Stimulated activated CD4-positive, alpha-beta T cell treated with anti-CD3 and anti-CD28 coated beads, Interleukin-4, amount 100 ng/mL, for 1 hour (primary cell): ENCODE results near the gene PEAK1.
"Not testable (repeated sequence)": the region's sequence is repeated elsewhere in the genome, so short reads cannot be mapped to it uniquely, and the experiment has no call there.

Experiments
- DNase-seq: peaks from one replicate; pipeline ENCODE4 v3.0.0-alpha.2; 2020

Gene PEAK1

GRCh38 chr15:77209221-77209620, 210.7 kb downstream of the PEAK1 start:
- no peak for DNase-seq

DNA sequence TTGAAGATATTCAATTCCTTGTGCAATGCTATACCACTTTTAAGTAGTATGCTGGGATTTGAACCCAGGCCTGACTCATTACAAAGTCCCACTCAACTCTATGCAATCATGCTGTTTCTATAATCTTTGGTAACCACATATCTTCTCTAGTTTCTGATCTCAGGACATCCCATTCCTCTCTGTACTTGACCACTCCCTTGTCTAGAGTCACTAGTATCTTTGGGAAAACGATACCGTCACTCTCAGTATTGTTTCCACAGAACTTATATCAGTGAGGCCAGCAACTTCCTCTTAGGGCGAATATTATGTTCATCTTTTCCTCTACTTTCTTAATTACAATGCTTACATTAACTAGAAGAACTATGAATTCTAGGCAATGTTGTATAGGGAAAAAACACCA, 211.7 kb downstream of the PEAK1 start:
- no peak for DNase-seq

GRCh38 chr15:77201665-77202064, 218.2 kb downstream of the PEAK1 start:
- no peak for DNase-seq

- no peak for DNase-seq
Observed at GRCh38 chr15:77196381-77196780, 223.5 kb downstream of the PEAK1 start.

DNA sequence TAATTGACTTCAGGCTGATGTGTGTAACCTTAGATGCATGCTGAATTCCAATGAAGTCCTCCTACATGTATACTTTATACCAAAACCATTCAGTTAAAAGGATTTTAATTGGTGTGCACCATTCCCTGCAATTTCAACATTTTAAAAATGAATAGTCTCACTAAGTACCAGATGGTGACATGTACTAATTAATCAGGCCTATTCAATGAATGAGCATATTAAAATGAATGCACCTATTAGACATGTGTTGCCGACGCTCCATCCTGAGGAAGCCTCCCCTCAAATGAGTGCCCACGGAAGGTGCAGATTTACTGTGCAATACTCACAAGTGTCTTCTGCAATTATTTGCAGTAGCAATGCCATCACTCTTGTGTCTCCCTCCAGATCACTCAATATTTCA, 224.3 kb downstream of the PEAK1 start:
- no peak for DNase-seq

- DNase-seq: no peak
Observed at GRCh38 chr15:77192451-77192850, 227.5 kb downstream of the PEAK1 start.

DNA sequence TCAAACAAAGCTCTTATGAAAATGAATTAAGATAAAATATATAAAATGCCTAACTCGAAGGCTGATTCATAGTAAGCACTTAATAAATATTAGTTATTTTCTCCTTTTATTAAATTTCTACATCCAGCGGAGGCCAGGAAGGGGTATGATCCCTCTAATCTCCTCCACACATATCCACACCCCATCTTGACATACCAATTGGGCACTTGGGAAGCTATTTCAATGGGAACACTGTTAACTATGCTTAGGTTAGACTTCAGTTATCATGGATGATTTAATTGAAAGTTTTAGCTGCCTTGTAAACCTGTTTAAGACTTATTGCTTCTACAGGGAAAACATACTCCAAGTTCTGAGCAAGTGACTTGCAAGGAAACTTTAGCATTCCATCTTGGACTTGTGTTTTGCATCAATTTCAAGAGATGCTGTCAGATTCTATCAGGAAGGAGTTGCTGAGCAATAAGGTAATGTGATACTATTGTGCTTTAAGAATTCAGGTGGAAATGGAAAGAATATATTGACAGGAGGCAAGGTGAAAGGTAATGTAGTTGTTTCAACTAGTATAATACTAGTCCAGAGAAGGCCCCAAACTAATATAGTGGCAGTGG, 228.6 kb downstream of the PEAK1 start:
- DNase-seq: no peak

GRCh38 chr15:77187751-77188464, 232.0 kb downstream of the PEAK1 start:
- no peak for DNase-seq

DNA sequence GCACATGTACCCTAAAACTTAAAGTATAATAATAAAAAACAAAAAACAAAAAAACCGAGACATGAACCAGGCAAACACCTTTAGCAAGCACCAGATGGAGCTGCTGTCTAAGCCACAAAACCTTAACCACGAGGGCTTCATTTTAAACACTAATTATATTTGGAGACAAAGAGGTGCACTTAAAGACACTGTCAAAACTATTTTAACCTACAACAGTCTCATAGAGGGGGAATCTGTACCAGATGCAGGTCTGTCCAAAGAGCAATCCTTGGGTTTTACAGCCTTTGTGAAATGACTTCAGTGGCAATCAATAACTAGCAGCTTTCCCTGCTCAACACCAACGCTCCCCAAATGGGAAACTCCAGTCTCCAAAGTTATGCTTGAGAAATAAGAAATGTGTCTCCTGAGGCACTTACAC, 233.3 kb downstream of the PEAK1 start:
- no peak for DNase-seq

DNA sequence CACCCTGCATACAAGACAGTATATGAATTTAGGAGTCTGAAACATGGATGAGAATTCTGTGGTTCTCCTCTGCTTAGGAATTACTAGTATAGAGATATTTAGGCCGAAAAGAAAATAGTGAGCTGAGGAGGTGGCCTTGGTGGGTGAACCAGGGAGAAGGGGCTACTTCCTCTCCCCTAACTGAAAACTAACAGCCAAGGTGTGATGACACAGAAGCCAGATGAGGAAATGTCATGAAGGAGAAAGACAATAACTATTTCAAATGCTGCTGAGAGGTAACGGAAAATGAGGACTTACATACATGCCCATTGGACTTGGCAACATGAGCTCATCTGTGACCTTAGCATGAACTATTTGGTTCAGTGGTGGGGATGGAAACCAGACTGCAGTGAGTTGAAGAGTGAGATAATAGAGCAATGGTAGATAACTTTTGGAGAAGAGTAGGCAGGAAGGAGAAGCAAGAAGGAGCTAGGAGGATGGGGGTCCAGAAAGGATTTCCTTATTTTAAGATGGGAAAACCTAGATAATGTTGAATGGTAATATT, 234.6 kb downstream of the PEAK1 start:
- no peak for DNase-seq

- DNase-seq: not testable (repeated sequence)
Observed at GRCh38 chr15:77184352-77184751, 235.6 kb downstream of the PEAK1 start.

GRCh38 chr15:77183066-77183465, 236.8 kb downstream of the PEAK1 start:
- DNase-seq: no peak

GRCh38 chr15:77181305-77182074, 238.4 kb downstream of the PEAK1 start:
- DNase-seq: no peak

GRCh38 chr15:77180757-77181156, 239.1 kb downstream of the PEAK1 start:
- no peak for DNase-seq

DNA sequence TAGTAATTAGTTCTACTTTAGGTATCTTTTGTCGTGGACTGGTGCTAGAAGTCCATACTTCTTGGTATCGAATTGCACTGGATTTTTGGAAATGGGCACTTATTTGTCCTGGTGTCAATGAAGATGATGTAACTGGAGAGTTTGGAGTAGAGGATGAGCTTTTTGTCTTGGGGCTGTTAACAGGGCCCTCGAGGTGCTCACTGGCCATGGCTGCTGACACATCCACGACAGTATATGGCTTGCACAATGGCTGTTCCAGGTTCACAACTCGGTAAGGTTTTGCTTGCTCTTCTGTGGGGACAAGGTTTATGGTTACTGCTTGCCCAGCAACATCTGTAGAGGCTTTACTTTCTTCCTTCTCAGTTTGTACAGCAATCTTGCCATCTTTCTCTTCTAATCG, 239.6 kb downstream of the PEAK1 start:
- no peak for DNase-seq

DNA sequence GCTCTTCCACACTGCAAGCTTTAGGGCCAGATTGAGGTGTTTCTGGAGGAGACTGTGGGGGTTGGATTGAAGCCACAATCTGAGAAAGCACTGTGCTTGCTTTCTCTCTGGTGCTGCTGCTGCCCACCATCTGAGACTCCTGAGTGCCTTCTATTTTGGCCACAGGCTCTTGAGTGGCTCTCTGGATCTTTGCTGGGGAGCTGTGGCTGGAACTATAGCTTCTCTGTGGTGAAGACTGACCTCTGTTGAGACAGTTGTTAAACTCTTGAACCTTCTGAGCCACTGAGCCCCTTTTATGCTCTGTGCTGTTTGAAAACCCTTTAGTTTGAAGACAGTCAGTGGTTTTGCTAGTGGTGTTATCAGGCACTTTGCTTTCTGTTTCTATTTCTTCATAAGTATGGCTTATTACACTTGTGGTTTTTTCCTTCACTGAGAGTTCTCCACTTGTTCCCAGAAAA, 240.3 kb downstream of the PEAK1 start:
- no peak for DNase-seq

- DNase-seq: no peak
Observed at GRCh38 chr15:77178411-77178810, 241.5 kb downstream of the PEAK1 start.

DNA sequence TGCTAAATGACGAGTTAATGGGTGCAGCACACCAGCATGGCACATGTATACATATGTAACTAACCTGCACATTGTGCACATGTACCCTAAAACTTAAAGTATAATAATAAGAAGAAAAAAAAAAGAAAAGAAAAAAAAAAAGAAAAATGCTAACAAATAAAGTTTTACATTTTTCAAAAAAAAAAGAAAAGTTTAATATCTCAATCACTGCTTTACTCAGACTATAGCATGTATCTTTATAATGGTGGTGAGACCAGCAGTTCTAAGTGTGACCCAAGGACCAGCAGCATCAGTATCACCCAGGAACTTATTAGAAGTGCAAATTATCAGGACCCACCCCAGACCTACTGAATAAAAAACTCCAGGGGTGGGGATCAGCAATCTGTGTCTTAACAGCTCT, 243.8 kb downstream of the PEAK1 start:
- DNase-seq: not testable (repeated sequence)

- no peak for DNase-seq
Observed at GRCh38 chr15:77173487-77173886, 246.4 kb downstream of the PEAK1 start.

DNA sequence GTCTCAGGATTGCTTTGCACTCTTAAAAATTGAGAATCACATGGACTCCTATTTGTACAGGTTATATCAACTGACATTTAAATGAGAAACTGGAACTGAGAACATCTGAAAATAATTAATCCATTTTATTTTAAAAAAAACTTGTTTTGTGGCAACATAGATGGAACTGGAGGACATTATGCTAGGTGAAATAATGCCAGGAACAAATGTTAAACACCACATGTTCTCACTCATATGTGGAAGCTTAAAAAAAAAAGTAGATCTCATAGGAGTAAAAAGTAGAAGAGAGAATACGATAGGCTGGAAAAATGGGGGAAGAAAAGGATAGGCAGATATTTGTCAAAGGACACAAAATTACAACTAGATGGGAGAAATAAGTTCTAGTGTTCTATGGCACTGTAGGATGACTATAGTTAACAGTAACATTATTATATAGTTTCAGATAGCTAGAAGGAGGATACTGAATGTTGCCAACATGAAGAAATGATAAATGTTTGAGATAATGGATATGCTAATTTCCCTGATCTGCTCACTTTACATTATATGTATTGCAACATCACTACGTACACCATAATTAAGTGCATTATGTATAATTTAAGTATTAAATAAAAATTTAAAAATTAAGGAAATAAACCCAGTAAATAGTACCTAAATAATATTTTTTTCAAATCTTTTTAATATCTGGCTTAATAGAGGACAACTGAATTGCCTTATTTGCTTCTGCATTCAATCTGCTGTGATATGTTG, 248.5 kb downstream of the PEAK1 start:
- no peak for DNase-seq

DNA sequence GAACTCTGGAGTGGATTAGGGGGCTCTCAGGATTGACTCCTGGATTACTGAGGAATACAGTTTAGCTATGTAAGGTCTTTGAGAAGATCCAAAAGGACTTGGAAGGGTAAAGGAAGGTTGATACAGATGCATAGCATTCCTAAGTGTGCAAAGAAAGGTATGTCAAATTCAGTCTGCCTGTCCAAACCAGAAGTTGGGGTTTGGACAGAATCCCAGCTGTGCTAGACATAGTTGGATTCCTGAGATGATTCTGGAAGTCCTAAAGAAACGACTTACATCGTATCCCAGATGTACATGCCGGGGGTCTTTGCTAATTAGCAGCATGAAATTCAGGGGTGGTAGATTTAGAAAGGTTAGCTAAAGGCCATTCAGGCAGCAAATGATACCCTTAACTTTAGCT, 251.3 kb downstream of the PEAK1 start:
- no peak for DNase-seq

DNA sequence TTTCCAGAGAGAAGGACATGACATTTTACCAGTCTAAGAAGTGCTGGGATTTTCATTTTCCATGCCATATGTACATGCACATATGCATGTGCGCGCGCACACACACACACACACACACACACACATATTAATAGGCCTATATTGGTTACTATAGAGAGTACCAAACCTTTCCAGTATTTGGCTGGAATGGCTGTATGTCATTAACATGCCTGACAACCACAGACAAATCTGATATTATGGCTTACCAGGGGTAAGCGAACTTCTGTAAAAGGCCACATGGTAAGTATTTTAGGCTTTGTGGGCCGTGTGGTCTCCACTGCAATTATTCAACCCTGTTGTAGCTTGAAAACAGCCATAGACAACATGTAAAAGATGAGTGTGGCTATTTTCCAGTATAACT, 251.8 kb downstream of the PEAK1 start:
- no peak for DNase-seq

GRCh38 chr15:77167406-77167805, 252.5 kb downstream of the PEAK1 start:
- DNase-seq: no peak
